Panc1 (cell line): Measurements from ENCODE around the gene ALK.

Source experiments
- CTCF ChIP-seq: fragments of 450-650 bp; IDR thresholded peaks from 2 replicates; pipeline ENCODE4 v1.5.1; 2017; ENCODE audit warnings: mild to moderate bottlenecking
- POLR2AphosphoS5 ChIP-seq: IDR thresholded peaks from 2 replicates; pipeline ENCODE4 v1.6.1; 2012; ENCODE audit warnings: mild to moderate bottlenecking, low read depth, low read length, moderate library complexity
- REST ChIP-seq, 2 experiments: IDR thresholded peaks; 2 replicates each; pipeline ENCODE4 v1.6.1; 2011 to 2012; ENCODE audit warnings: low read depth in 2 of 2, control low read depth in 1 of 2, low read length in 1 of 2, mild to moderate bottlenecking in 1 of 2, moderate library complexity in 1 of 2; ENCODE audit not compliant: insufficient read depth in 1 of 2

- TF ChIP-seq CTCF: no peak
- TF ChIP-seq POLR2AphosphoS5: no peak
- TF ChIP-seq REST (IDR thresholded peaks at IDR 0.05; ENCODE audit: insufficient read depth in 1 of 2, low read depth in 2 of 2, low read length in 1 of 2): no peak
Observed at GRCh38 chr2:29426354-29426753, 495.0 kb downstream of the ALK start.
